HG02970 (cell line): Measurements from ENCODE around the gene TNNT1.

Source experiments
- ATAC-seq: cut with Tn5 transposase; IDR thresholded peaks from one replicate; pipeline ENCODE4 v1.9.1; 2021; ENCODE audit warnings: mild to moderate bottlenecking, moderate library complexity, moderate number of reproducible peaks; ENCODE audit not compliant: unreplicated experiment, low FRiP score

TNNT1 gene

DNA sequence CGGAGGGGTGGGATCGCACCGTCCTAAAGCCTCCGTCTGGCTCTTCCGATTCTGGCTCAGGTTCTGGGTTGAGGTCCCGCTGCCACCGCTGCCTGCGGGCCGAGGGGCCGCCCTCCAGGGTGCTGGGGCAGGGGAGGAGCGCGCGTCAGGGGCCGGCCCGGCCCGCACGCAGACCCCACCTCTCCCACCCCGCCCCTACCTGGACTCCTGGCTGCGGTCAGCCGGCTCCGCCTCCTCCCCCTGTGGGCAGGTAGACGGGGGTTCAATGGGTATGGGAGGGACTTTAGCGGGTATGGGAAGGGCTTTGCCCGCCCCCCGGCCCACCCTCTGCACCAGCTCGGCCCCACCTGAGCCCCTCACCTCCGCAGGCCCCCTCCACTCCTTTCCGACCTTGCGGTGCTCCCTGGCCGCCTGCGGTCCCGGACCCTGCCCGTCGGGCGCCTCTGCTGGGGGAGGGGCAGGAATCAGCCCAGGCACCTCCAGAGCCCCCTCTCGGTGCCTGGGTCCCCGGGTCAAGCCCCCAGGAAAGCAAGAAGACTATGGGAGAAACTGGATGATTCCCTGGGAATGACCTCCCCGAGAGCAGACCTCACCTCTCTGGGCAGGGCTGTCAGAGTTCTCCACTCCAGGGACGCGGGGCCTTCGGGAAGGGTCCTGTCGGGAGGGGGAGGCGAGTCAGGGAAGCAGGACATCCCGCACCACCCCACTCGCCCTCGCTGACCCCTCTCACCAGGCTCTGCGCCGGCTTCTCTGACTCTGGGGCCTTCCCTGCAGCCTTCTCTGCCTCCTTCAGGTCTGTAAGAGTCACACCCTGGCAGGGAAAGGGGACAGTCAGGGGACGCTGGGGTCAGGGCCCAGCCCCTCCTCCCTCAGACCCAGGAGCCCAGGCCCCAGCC lies 56.3 kb downstream of the TNNT1 start:
- no peak for ATAC-seq

DNA sequence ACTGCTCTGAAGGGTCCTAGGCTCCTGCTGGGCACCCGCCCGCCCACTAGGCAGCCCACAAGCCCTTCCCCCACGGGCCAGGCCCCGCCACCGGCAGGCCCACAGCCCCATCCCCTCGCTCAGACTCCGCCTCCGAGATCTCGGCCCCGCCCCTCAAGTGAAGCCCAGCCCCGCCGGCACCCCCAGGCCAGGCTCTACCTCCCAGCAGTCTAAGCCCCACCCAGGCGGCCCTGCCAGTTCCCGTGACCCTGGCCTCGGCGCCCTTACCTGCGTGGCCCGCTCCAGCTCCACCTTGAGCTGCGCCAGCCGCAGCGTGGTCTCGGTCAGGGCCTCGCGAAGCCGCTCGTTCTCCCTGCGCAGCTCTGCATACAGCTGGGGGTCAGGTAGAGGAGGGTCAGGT lies 57.1 kb downstream of the TNNT1 start:
- no peak for ATAC-seq

DNA sequence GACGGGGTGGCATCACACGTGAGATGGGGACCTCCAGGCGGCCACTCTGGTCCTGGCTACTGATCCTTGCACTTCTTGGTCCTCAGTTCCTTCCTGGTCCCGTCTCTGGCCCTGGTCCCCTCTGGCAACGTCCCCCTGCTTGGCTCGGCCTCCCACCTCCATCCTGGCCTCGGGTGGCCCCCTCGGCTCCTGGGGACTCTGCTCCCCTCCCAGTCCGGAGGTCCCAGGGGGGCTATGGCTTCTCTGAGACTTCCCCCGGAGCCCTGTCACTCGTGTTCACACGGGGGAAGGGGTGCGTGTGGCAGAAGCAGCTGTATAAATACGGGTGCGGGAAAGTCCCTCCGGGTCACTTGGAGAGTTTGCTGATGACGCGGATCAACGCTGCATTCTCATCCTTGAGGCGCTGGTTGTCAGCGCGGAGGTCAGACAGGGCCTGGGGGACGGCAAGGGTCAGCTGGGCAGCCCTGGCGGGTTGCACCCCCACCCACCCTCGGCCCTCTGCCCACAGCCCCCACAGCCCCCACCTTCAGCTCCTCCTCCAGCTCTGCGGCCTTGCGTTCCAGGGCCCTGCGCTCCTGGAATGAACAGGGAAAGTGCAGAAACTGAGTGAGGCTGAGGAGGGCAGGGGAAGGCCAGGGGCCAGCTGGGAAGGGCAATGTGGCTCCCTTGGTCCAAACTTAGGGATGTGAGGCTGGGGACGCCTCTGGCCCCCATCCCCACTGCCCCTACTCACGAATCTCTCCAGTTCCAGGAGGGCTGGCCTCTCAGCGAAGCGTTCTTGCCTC lies 57.7 kb downstream of the TNNT1 start:
- ATAC-seq = no peak

DNA sequence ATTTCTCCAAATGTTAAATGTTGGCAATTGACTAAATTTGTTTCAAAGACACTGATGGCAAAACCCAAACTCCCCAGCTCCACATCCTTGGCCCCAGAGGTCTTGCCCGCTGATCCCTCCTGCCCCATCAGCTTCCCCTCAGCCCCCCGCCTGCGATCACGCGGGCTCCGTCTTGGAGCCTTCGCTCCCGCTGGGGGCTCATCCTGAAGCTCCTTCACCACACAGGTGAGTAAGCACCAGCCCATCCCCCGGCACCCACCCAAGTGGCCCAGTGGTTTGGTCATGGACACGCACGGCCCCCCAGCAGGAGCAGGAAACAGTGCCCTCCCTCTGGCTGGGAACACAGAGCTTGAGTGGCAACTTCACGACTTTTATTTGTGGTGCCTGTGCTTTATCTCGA lies 58.4 kb downstream of the TNNT1 start:
- ATAC-seq = no peak

DNA sequence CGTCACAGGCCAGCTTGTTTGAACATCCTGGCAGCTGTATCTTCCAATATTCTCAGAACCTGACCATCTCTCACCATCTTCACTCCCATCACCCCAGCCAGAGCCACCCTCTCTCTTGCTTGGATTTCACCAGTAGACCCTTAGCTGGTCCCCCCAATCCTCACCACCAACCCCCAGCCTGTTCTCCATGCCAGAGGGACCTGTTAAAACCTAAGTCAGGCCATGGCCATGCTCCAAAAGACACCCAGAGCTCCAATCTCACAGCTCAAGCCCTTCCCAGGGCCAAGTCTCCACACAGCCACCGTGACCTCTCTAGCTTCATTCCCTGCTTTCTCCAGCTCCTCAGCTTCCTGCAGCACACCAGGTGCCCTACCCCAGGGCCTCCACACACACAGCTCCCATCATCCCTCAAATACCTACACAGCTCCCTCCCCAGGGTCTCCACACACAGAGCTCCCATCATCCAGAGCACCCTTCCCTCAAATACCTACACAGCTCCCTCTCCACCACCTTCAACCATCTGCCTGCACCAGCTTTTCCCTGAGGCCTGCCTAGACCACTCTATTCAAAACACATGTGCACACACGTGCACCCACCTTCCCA lies 59.6 kb downstream of the TNNT1 start:
- ATAC-seq = no peak

DNA sequence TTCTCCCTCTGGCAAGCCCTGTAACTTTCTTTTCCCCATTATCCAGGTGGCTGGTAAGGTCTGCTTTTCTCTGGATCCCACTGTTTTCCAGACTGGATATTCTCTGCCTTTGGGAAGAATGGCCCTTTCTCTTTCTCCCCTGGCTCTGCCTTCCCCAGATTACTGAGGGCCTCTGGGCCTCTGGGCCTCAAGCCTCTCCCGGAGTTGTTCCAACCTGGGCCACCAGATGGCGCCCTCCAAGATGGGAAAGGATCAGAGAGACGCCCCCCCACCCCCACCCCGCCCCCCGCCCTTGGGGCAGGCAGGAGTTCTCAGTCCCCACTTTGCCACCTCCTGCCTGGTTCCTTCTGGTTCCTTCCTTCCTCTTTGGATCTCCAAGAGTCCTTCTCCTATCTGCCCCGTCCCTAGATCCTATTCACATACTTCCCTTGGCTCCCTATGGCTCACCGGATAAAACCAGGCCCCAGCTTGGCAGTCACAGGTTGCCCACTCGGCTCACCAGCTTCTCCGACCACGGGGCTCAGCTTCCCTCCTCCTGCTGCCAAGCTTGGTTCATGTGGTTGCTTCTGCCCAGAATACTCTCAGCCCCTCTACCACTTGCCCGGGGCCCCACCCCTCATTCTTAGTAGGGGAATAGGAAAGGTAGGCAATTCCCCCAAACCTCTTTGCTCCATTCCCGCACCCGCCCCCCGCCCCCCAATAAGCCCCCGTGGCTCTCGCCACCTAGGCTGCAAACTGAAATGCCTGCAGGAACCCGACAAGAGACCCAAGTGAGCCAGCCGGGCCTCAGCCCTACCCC lies 60.3 kb downstream of the TNNT1 start:
- ATAC-seq = no peak

DNA sequence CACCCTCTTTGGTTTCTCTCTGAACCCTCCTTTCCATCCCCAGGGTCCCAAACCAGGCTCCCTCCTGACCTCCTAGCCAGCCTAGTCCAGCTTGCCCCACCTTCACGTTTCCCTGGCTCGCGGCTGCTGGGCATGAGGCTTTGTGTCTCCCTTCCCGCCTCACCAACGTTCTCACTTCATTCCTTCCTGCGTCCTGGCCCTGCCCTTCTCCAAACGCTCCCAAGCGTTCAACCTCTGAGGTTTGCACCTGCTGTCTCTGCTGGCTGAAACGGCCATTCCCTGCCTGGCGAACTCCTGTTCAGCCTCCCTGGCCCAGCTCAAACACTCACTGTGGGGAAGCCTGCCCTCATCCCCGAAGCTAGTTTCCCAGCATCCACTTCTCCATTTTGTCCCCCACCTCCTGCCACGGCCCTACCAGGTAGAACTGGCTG lies 61.0 kb downstream of the TNNT1 start:
- no peak for ATAC-seq

DNA sequence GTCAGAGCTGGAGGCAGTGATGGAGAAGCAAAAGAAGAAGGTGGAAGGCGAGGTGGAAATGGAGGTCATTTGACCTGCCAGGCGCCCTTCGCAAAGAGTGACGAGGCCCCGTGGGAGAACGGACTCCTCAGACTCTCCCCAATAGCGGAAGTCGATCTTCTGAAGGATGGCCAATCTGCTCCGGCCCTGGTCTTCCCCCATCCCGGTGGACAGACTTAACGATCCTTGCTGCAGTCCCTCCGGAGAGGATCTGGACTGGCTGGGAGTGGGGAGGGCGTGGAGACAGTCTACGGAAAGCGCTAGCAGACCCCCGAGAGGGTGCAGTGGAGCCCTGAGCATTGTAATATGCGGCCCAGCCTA lies 61.5 kb downstream of the TNNT1 start:
- ATAC-seq = no peak

DNA sequence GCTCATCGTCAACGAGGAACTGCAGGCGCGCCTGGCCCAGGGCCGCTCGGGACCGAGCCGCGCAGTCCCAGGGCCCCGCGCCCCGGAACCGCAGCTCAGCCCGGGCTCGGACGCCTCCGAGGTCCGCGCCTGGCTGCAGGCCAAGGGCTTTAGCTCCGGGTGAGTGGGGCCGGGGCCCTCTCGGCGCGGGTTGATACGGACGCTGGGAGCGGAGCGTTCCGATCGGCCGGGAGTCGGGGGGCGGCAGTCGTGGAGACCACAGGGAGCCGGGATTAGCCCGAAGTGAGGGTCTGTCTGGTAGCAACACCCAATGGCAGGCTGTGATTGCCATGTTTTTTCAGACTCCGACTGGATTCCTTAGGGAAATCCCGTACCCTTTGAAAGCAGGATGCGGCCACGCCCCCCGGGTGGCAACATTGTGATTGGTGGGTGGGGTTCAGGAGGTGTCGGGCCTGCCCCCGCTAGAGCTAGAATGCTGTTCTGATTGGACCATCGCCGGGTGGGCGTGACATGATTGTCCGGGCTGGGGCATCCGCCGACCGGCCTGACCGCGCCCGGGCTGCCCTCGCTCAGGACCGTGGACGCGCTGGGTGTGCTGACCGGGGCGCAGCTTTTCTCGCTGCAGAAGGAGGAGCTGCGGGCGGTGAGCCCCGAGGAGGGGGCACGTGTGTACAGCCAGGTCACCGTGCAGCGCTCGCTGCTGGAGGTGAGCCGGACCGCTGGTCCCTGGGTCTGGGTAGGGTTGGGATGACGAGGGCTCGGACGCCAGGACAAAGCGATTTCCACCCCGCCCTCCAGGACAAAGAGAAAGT lies 62.1 kb downstream of the TNNT1 start:
- no peak for ATAC-seq

DNA sequence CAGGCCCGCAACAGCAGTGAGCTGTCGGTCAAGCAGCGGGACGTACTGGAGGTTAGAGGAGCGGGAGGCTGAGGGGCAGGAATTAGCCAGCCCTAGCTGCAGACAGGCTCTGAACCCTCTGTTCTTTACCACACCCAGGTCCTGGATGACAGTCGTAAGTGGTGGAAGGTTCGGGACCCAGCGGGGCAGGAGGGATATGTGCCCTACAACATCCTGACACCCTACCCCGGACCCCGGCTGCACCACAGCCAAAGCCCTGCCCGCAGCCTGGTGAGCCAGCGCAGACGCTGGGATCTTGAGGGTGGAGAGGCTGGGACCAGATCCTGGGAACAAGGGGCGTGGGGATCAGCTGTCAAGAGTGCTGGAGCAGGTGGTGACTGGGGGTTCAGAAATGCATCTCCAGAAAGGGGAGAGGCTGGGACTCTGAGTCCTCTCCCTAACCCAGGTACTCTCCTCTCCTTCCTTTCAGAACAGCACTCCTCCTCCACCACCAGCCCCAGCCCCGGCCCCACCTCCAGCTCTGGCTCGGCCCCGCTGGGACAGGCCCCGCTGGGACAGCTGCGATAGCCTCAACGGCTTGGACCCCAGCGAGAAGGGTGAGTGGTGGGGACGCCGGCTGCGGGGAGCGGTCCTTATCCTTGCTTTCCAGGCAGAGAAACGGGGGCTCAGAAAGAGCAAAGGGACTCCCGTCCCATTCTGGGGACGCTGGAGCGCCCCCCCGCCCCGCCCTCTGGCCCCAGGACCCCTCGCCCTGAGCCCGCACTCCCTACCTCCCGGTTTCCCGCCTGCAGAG lies 62.9 kb downstream of the TNNT1 start:
- no peak for ATAC-seq

DNA sequence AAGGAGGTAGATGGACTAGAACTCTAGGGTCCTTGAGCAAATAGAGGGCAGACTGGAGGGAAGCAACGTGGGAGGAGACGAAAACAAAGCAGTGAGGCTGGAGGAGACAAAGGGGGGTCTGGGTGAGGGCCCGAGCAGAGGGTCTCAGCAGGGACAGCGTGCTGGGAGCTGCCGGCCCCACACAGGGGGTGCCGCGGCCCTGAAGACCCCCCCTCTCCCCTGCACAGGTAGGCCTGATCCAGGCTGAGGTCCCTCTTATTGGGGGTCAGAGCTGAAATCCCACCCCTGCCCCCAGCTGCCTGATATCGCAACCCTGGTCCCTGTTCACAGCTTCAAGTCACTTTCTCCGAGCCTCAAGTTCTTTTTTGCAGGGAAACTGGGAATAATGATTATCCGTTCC lies 64.6 kb downstream of the TNNT1 start:
- no peak for ATAC-seq

DNA sequence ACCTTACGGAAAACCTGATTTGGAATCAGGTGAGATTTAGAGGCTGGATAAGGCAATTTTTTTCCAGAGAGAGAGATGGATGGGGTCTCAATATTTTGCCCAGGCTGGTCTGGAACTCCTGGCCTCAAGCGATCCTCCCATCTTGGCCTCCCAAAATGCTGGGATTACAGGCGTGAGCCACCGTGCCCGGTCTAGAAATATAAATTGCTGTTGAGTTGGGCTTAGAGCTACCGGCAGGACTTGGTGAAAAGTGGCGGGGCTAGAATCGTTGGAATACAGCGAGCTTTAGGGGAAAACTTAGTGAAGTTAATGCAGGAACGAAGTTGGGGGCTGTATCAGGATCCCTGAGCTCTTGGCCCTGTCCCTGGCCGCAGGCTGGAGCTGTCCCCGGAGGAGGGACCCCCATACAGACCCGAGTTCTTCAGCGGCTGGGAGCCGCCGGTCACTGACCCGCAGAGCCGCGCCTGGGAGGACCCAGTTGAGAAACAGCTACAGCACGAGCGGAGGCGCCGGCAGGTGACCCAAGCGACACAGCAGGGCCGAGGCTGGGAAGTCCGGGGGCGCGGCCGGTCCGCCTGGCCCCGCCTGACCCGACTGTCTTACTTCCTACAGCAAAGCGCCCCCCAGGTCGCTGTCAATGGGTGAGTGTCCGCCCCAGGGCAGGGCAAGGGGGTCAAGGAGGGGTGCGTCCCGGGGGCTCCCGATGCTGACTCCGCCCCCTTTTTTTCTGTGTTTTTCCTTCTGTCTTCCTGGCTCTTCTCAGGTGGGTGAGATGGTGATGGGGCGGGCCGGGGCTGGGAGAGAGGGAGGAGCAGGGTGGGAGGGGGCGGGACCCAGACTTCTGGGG lies 65.8 kb downstream of the TNNT1 start:
- ATAC-seq = no peak
